ENCODE data around the gene DTNA. TPM values are rescaled to one million over a fixed set of nuclear protein-coding genes. Genes with fewer than 3 reads are reported as not detected.

Gene DTNA
- total RNA-seq, 1 experiment from 2014 or later = 0.77 TPM

DNA sequence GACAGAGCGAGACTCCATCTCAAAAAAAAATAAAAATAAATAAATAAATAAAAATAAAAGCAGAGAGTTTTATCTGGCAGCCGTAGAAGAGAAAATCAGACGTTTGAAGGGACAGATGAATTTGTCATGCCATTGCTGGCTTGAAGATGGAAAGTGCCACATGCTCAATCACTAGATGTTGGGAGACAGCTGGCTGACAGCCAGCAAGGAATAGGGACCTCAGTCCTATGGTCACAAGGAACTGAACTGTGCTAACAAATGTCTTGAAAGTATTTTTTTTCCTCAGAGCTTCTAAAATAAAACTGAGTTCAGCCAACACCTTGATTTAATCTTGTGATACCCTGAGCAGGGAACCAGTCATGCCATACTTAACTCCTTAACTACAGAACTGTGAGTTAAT is 65.4 kb downstream of the DTNA start:
- in situ Hi-C loops (cut with HindIII; ENCODE audit: low pct_unique_long_range_greater_than_20kb, low sequenced_read_pairs) (no loop called here), intact Hi-C loops (cut with micrococcal nuclease; ENCODE audit: unreplicated experiment) (no loop called here)
- no peaks in the 10 kb centered on the region for H3K27me3 ChIP-seq (ENCODE audit: control insufficient read depth, insufficient read depth, low read length)
- CTCF ChIA-PET = no interaction called here
- no peak for ATAC-seq
- TF ChIP-seq SIN3A (IDR thresholded peaks at IDR 0.05; ENCODE audit: borderline replicate concordance, insufficient read depth, low read depth, low read length) (no peak), POLR2AphosphoS5 (IDR thresholded peaks at IDR 0.05; ENCODE audit: low read depth, low read length) (no peak), TCF7L2 (IDR thresholded peaks at IDR 0.05; ENCODE audit: low read depth, low read length) (no peak)
- TF ChIP-seq, protein P1, sequence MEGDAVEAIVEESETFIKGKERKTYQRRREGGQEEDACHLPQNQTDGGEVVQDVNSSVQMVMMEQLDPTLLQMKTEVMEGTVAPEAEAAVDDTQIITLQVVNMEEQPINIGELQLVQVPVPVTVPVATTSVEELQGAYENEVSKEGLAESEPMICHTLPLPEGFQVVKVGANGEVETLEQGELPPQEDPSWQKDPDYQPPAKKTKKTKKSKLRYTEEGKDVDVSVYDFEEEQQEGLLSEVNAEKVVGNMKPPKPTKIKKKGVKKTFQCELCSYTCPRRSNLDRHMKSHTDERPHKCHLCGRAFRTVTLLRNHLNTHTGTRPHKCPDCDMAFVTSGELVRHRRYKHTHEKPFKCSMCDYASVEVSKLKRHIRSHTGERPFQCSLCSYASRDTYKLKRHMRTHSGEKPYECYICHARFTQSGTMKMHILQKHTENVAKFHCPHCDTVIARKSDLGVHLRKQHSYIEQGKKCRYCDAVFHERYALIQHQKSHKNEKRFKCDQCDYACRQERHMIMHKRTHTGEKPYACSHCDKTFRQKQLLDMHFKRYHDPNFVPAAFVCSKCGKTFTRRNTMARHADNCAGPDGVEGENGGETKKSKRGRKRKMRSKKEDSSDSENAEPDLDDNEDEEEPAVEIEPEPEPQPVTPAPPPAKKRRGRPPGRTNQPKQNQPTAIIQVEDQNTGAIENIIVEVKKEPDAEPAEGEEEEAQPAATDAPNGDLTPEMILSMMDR (IDR thresholded peaks at IDR 0.05) = no peak
- TF ChIP-seq, protein P2, sequence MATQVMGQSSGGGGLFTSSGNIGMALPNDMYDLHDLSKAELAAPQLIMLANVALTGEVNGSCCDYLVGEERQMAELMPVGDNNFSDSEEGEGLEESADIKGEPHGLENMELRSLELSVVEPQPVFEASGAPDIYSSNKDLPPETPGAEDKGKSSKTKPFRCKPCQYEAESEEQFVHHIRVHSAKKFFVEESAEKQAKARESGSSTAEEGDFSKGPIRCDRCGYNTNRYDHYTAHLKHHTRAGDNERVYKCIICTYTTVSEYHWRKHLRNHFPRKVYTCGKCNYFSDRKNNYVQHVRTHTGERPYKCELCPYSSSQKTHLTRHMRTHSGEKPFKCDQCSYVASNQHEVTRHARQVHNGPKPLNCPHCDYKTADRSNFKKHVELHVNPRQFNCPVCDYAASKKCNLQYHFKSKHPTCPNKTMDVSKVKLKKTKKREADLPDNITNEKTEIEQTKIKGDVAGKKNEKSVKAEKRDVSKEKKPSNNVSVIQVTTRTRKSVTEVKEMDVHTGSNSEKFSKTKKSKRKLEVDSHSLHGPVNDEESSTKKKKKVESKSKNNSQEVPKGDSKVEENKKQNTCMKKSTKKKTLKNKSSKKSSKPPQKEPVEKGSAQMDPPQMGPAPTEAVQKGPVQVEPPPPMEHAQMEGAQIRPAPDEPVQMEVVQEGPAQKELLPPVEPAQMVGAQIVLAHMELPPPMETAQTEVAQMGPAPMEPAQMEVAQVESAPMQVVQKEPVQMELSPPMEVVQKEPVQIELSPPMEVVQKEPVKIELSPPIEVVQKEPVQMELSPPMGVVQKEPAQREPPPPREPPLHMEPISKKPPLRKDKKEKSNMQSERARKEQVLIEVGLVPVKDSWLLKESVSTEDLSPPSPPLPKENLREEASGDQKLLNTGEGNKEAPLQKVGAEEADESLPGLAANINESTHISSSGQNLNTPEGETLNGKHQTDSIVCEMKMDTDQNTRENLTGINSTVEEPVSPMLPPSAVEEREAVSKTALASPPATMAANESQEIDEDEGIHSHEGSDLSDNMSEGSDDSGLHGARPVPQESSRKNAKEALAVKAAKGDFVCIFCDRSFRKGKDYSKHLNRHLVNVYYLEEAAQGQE (IDR thresholded peaks at IDR 0.05; ENCODE audit: insufficient read depth in 1 of 2, low read depth in 2 of 2, low read length in 1 of 2) = no peak
- no TSS peak for BruUV-seq (replicated peaks)
- no peaks in the 10 kb centered on the region for H3K4me1 ChIP-seq (ENCODE audit: control insufficient read depth, insufficient read depth, low read length)
- no peak overlapping the region for H3K4me3 ChIP-seq (ENCODE audit: low read depth in 2 of 2, low read length in 2 of 2)
- POLR2A ChIA-PET = no interaction called here
- no peak for DNase-seq (ENCODE audit: low read depth, low spot score)
- H3K36me3 ChIP-seq (ENCODE audit: control insufficient read depth, insufficient read depth, low read length) = no peaks in the 10 kb centered on the region
- H3K27ac ChIP-seq (ENCODE audit: low read length) = no peak overlapping the region
- H3K9me3 ChIP-seq (ENCODE audit: control insufficient read depth, insufficient read depth, low read depth, low read length) = no peaks in the 10 kb centered on the region

DNA sequence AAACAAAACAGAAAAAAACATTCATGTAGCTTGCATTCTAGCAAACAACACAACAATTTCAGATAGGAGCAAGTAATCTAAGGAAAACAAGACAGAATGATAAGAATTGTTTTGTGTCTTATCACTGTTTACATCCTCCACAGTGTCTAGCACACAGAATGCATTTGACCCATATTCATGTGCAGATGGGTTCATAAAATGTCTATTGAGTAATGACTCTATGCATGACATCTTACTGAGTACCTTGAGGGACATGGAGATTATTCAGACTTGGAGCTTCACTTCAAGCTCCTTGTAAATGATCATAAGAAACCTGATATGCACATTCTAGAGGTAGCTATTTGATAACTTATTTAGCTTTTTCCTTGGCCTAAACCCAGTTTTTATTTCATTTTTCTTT is 69.0 kb downstream of the DTNA start:
- intact Hi-C loops (cut with micrococcal nuclease; ENCODE audit: unreplicated experiment) = no loop called here
- Histone ChIP-seq H3K27me3 (ENCODE audit: control insufficient read depth, insufficient read depth, low read length) (no peaks in the 10 kb centered on the region), H3K36me3 (ENCODE audit: control insufficient read depth, insufficient read depth, low read length) (no peaks in the 10 kb centered on the region), H3K9me3 (ENCODE audit: control insufficient read depth, insufficient read depth, low read depth, low read length) (no peaks in the 10 kb centered on the region), H3K27ac (ENCODE audit: low read length) (no peak overlapping the region), H3K4me1 (ENCODE audit: control insufficient read depth, insufficient read depth, low read length) (no peaks in the 10 kb centered on the region), H3K4me3 (ENCODE audit: low read depth in 2 of 2, low read length in 2 of 2) (no peak overlapping the region)
- in situ Hi-C loops (cut with HindIII; ENCODE audit: low pct_unique_long_range_greater_than_20kb, low sequenced_read_pairs) = no loop called here
- no TSS peak for BruUV-seq (replicated peaks)
- ChIA-PET CTCF (interaction anchor here (0.7 kb wide), 1 partner anchor 427 kb away, joined by 4 read pairs; no protein-coding TSS in a partner anchor), POLR2A (no interaction called here)
- TF ChIP-seq, protein P2 (IDR thresholded peaks at IDR 0.05; ENCODE audit: insufficient read depth in 1 of 2, low read depth in 2 of 2, low read length in 1 of 2) = no peak
- TF ChIP-seq SIN3A (IDR thresholded peaks at IDR 0.05; ENCODE audit: borderline replicate concordance, insufficient read depth, low read depth, low read length) = no peak
- TF ChIP-seq, protein P1 (IDR thresholded peaks at IDR 0.05) = no peak
- no peak for TF ChIP-seq POLR2AphosphoS5 (IDR thresholded peaks at IDR 0.05; ENCODE audit: low read depth, low read length)
- TF ChIP-seq TCF7L2 (IDR thresholded peaks at IDR 0.05; ENCODE audit: low read depth, low read length) = no peak
- DNase-seq (ENCODE audit: low read depth, low spot score) (no peak), ATAC-seq (no peak)

All from Panc1 (cell line).